ENCODE measurements around the gene ALK.

The ALK gene

GRCh38 chr2:29560030-29560429 lies 361.4 kb downstream of the ALK start:
- H2BK12ac ChIP-seq (ENCODE audit: low read length) = no peak overlapping the region
- no peaks in the 10 kb centered on the region for H3K27me3 ChIP-seq (ENCODE audit: control insufficient read depth in 3 of 3, insufficient read depth in 3 of 3, low read depth in 1 of 3, low read length in 3 of 3)
- H2BK120ac ChIP-seq (ENCODE audit: low read depth, low read length) = no peak overlapping the region
- H3K4ac ChIP-seq (ENCODE audit: low read length) = no peak overlapping the region
- no peak overlapping the region for H3K23ac ChIP-seq (ENCODE audit: low read depth, low read length, poor library complexity)
- no peaks in the 10 kb centered on the region for H3K4me1 ChIP-seq (ENCODE audit: control insufficient read depth in 2 of 2, insufficient read depth in 1 of 2, low read depth in 1 of 2, low read length in 2 of 2)
- H3K9me3 ChIP-seq (replicated peaks in 1 of 2; ENCODE audit: control insufficient read depth in 2 of 2, insufficient read depth in 1 of 2, low read depth in 1 of 2, low read length in 2 of 2) = no peaks in the 10 kb centered on the region
- no peaks in the 10 kb centered on the region for H3K79me1 ChIP-seq (ENCODE audit: low read depth, low read length)
- no CpG with 5 or more reads among the region's 1 CpG for WGBS, 2 donors (ENCODE audit: extremely low coverage in 2 of 2, insufficient read length in 2 of 2, insufficient replicate concordance in 1 of 2)
- H2AFZ ChIP-seq (ENCODE audit: low read length) = no peak overlapping the region
- H2AK5ac ChIP-seq (ENCODE audit: low read depth, low read length) = no peak overlapping the region
- H4K91ac ChIP-seq (ENCODE audit: low read depth, low read length, poor library complexity) = no peak overlapping the region
- H2BK5ac ChIP-seq (ENCODE audit: low read length) = no peak overlapping the region
- H3K18ac ChIP-seq (ENCODE audit: low read length) = no peak overlapping the region
- no peak overlapping the region for H3K4me3 ChIP-seq (ENCODE audit: low read length in 2 of 2)
- H3K14ac ChIP-seq (ENCODE audit: low read length) = no peak overlapping the region
- no peaks in the 10 kb centered on the region for H3K36me3 ChIP-seq (replicated peaks in 1 of 2; ENCODE audit: control insufficient read depth in 2 of 2, insufficient read depth in 2 of 2, low read length in 2 of 2)
- DNase-seq (ENCODE audit: low spot score) = no peak
- H3K9ac ChIP-seq (ENCODE audit: low read depth, low read length, poor library complexity) = no peak overlapping the region
- no peak overlapping the region for H4K8ac ChIP-seq (ENCODE audit: low read depth, low read length)
- no peak overlapping the region for H2BK15ac ChIP-seq (ENCODE audit: low read length)
- H3K27ac ChIP-seq (replicated peaks; ENCODE audit: low read length) = no peak overlapping the region
- H3K4me2 ChIP-seq (ENCODE audit: insufficient read depth, low read length, poor library complexity, severe bottlenecking) = no peak overlapping the region

- no peak overlapping the region for H3K14ac ChIP-seq (ENCODE audit: low read length)
- H3K4ac ChIP-seq (ENCODE audit: low read length) = no peak overlapping the region
- no peaks in the 10 kb centered on the region for H3K79me1 ChIP-seq (ENCODE audit: low read depth, low read length)
Observed at GRCh38 chr2:29559578-29559977, 361.8 kb downstream of the ALK start.

GRCh38 chr2:29558097-29558496 lies 363.3 kb downstream of the ALK start:
- Histone ChIP-seq H3K4me2 (ENCODE audit: insufficient read depth, low read length, poor library complexity, severe bottlenecking) (no peak overlapping the region), H3K4me3 (ENCODE audit: low read length in 2 of 2) (no peak overlapping the region)
- DNase-seq (ENCODE audit: low spot score) = no peak

More at GRCh38 chr2:29559578-29559977, 361.8 kb downstream of the ALK start:
- H2AK5ac ChIP-seq (ENCODE audit: low read depth, low read length) = no peak overlapping the region
- H4K8ac ChIP-seq (ENCODE audit: low read depth, low read length) = no peak overlapping the region
- H2AFZ ChIP-seq (ENCODE audit: low read length) = no peak overlapping the region
- H3K18ac ChIP-seq (ENCODE audit: low read length) = no peak overlapping the region
- H3K9me3 ChIP-seq (replicated peaks in 1 of 2; ENCODE audit: control insufficient read depth in 2 of 2, insufficient read depth in 1 of 2, low read depth in 1 of 2, low read length in 2 of 2) = no peaks in the 10 kb centered on the region
- no peaks in the 10 kb centered on the region for H3K36me3 ChIP-seq (replicated peaks in 1 of 2; ENCODE audit: control insufficient read depth in 2 of 2, insufficient read depth in 2 of 2, low read length in 2 of 2)
- H2BK15ac ChIP-seq (ENCODE audit: low read length) = no peak overlapping the region
- H3K27me3 ChIP-seq (ENCODE audit: control insufficient read depth in 3 of 3, insufficient read depth in 3 of 3, low read depth in 1 of 3, low read length in 3 of 3) = no peaks in the 10 kb centered on the region
- H2BK5ac ChIP-seq (ENCODE audit: low read length) = no peak overlapping the region
- no peak overlapping the region for H3K23ac ChIP-seq (ENCODE audit: low read depth, low read length, poor library complexity)
- no peaks in the 10 kb centered on the region for H3K4me1 ChIP-seq (ENCODE audit: control insufficient read depth in 2 of 2, insufficient read depth in 1 of 2, low read depth in 1 of 2, low read length in 2 of 2)
- no peak overlapping the region for H2BK12ac ChIP-seq (ENCODE audit: low read length)
- no peak overlapping the region for H4K91ac ChIP-seq (ENCODE audit: low read depth, low read length, poor library complexity)
- H3K27ac ChIP-seq (replicated peaks; ENCODE audit: low read length) = no peak overlapping the region
- no peak overlapping the region for H2BK120ac ChIP-seq (ENCODE audit: low read depth, low read length)
- no CpG with 5 or more reads among the region's 1 CpG for WGBS, 2 donors (ENCODE audit: extremely low coverage in 2 of 2, insufficient read length in 2 of 2, insufficient replicate concordance in 1 of 2)
- H3K9ac ChIP-seq (ENCODE audit: low read depth, low read length, poor library complexity) = no peak overlapping the region
- H3K4me3 ChIP-seq (ENCODE audit: low read length in 2 of 2) = no peak overlapping the region
- DNase-seq (ENCODE audit: low spot score) = no peak
- no peak overlapping the region for H3K4me2 ChIP-seq (ENCODE audit: insufficient read depth, low read length, poor library complexity, severe bottlenecking)

GRCh38 chr2:29557268-29557667 lies 364.1 kb downstream of the ALK start:
- no CpG with 5 or more reads among the region's 1 CpG for WGBS, 2 donors (ENCODE audit: extremely low coverage in 2 of 2, insufficient read length in 2 of 2, insufficient replicate concordance in 1 of 2)
- H3K9ac ChIP-seq (ENCODE audit: low read depth, low read length, poor library complexity) = no peak overlapping the region
- no peak overlapping the region for H4K8ac ChIP-seq (ENCODE audit: low read depth, low read length)
- no peaks in the 10 kb centered on the region for H3K36me3 ChIP-seq (replicated peaks in 1 of 2; ENCODE audit: control insufficient read depth in 2 of 2, insufficient read depth in 2 of 2, low read length in 2 of 2)
- H2BK120ac ChIP-seq (ENCODE audit: low read depth, low read length) = no peak overlapping the region
- no peak overlapping the region for H2AFZ ChIP-seq (ENCODE audit: low read length)
- no peaks in the 10 kb centered on the region for H3K27me3 ChIP-seq (ENCODE audit: control insufficient read depth in 3 of 3, insufficient read depth in 3 of 3, low read depth in 1 of 3, low read length in 3 of 3)
- H3K9me3 ChIP-seq (replicated peaks in 1 of 2; ENCODE audit: control insufficient read depth in 2 of 2, insufficient read depth in 1 of 2, low read depth in 1 of 2, low read length in 2 of 2) = no peaks in the 10 kb centered on the region
- H3K4ac ChIP-seq (ENCODE audit: low read length) = no peak overlapping the region
- no peak overlapping the region for H2AK5ac ChIP-seq (ENCODE audit: low read depth, low read length)
- H2BK12ac ChIP-seq (ENCODE audit: low read length) = no peak overlapping the region
- H3K79me1 ChIP-seq (ENCODE audit: low read depth, low read length) = no peaks in the 10 kb centered on the region
- H4K91ac ChIP-seq (ENCODE audit: low read depth, low read length, poor library complexity) = no peak overlapping the region
- no peak overlapping the region for H3K23ac ChIP-seq (ENCODE audit: low read depth, low read length, poor library complexity)
- H3K14ac ChIP-seq (ENCODE audit: low read length) = no peak overlapping the region
- no peak for DNase-seq (ENCODE audit: low spot score)
- H2BK15ac ChIP-seq (ENCODE audit: low read length) = no peak overlapping the region
- H3K4me2 ChIP-seq (ENCODE audit: insufficient read depth, low read length, poor library complexity, severe bottlenecking) = no peak overlapping the region
- no peak overlapping the region for H2BK5ac ChIP-seq (ENCODE audit: low read length)
- no peak overlapping the region for H3K27ac ChIP-seq (replicated peaks; ENCODE audit: low read length)
- no peak overlapping the region for H3K18ac ChIP-seq (ENCODE audit: low read length)
- no peak overlapping the region for H3K4me3 ChIP-seq (ENCODE audit: low read length in 2 of 2)
- no peaks in the 10 kb centered on the region for H3K4me1 ChIP-seq (ENCODE audit: control insufficient read depth in 2 of 2, insufficient read depth in 1 of 2, low read depth in 1 of 2, low read length in 2 of 2)

More at GRCh38 chr2:29558097-29558496, 363.3 kb downstream of the ALK start:
- Histone ChIP-seq H3K79me1 (ENCODE audit: low read depth, low read length) (no peaks in the 10 kb centered on the region), H3K27ac (replicated peaks; ENCODE audit: low read length) (no peak overlapping the region), H4K8ac (ENCODE audit: low read depth, low read length) (no peak overlapping the region), H2AFZ (ENCODE audit: low read length) (no peak overlapping the region), H2BK5ac (ENCODE audit: low read length) (no peak overlapping the region), H2AK5ac (ENCODE audit: low read depth, low read length) (no peak overlapping the region), H3K36me3 (replicated peaks in 1 of 2; ENCODE audit: control insufficient read depth in 2 of 2, insufficient read depth in 2 of 2, low read length in 2 of 2) (no peaks in the 10 kb centered on the region), H4K91ac (ENCODE audit: low read depth, low read length, poor library complexity) (no peak overlapping the region), H3K27me3 (ENCODE audit: control insufficient read depth in 3 of 3, insufficient read depth in 3 of 3, low read depth in 1 of 3, low read length in 3 of 3) (no peaks in the 10 kb centered on the region), H3K9ac (ENCODE audit: low read depth, low read length, poor library complexity) (no peak overlapping the region), H3K9me3 (replicated peaks in 1 of 2; ENCODE audit: control insufficient read depth in 2 of 2, insufficient read depth in 1 of 2, low read depth in 1 of 2, low read length in 2 of 2) (no peaks in the 10 kb centered on the region), H3K4me1 (ENCODE audit: control insufficient read depth in 2 of 2, insufficient read depth in 1 of 2, low read depth in 1 of 2, low read length in 2 of 2) (no peaks in the 10 kb centered on the region), H2BK12ac (ENCODE audit: low read length) (no peak overlapping the region), H3K4ac (ENCODE audit: low read length) (no peak overlapping the region), H2BK15ac (ENCODE audit: low read length) (no peak overlapping the region), H3K18ac (ENCODE audit: low read length) (no peak overlapping the region), H3K14ac (ENCODE audit: low read length) (no peak overlapping the region), H2BK120ac (ENCODE audit: low read depth, low read length) (no peak overlapping the region), H3K23ac (ENCODE audit: low read depth, low read length, poor library complexity) (no peak overlapping the region)

All from neuronal stem cell (in vitro differentiated cells).